GM19467 (cell line): ENCODE results near the gene ARL3.
"Not testable (repeated sequence)": the region's sequence is repeated elsewhere in the genome, so short reads cannot be mapped to it uniquely, and the experiment has no call there.

Source experiments
- ATAC-seq: cut with Tn5 transposase; IDR thresholded peaks from one replicate; pipeline ENCODE4 v1.9.1; 2021; ENCODE audit warnings: mild to moderate bottlenecking, moderate library complexity; ENCODE audit not compliant: unreplicated experiment

Gene ARL3

DNA sequence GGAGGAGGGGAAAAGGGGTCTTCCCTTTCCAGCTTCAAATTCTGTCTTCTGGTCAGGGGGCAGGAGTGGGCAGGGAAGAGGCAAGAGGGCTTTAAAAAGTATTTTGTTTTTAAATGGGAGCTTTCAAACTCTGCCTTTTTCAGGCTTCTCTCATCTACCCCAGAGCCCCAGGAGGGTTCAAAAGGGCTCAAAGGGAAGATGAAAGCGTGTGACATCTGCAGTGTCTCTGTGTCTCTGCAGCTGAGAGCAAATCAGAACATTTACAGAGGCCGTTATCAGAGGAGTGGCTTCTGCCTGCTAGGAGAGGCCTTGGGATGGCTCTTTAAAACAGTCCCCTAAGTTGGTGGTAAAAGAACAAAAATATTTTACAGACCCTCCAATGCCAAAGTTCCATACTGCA, 39.6 kb downstream of the ARL3 start:
- no peak for ATAC-seq

- no peak for ATAC-seq
Observed at GRCh38 chr10:102673819-102674511, 40.2 kb downstream of the ARL3 start.

DNA sequence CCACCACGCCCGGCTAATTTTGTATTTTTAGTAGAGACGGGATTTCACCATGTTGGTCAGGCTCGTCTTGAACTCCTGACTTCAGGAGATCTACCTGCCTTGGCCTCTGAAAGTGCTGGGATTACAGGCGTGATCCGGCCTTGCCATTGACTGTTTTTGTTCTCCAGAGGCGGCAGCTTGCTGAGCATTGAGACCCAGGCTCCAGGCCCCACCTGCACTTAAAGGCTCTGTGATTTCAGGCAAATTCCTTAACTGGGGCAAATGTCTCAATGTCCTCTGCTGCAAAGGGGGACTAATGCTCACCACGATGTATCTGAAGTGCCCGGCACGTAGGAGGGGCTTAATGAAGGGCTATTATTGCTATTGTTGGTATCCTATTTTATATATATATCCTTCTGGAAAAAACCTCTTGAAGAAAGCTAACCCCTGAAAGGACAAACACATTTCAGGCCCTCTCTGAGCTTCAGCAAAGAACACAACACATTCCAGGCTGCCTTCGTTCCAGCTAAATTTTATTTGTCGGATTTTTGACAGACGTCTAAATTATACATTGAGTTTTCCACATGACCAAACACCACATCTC, 40.9 kb downstream of the ARL3 start:
- ATAC-seq = no peak

- no peak for ATAC-seq
Observed at GRCh38 chr10:102670871-102671434, 43.2 kb downstream of the ARL3 start.

- ATAC-seq = no peak
Observed at GRCh38 chr10:102670065-102670670, 44.0 kb downstream of the ARL3 start.

- no peak for ATAC-seq
Observed at GRCh38 chr10:102669206-102670064, 44.8 kb downstream of the ARL3 start.

DNA sequence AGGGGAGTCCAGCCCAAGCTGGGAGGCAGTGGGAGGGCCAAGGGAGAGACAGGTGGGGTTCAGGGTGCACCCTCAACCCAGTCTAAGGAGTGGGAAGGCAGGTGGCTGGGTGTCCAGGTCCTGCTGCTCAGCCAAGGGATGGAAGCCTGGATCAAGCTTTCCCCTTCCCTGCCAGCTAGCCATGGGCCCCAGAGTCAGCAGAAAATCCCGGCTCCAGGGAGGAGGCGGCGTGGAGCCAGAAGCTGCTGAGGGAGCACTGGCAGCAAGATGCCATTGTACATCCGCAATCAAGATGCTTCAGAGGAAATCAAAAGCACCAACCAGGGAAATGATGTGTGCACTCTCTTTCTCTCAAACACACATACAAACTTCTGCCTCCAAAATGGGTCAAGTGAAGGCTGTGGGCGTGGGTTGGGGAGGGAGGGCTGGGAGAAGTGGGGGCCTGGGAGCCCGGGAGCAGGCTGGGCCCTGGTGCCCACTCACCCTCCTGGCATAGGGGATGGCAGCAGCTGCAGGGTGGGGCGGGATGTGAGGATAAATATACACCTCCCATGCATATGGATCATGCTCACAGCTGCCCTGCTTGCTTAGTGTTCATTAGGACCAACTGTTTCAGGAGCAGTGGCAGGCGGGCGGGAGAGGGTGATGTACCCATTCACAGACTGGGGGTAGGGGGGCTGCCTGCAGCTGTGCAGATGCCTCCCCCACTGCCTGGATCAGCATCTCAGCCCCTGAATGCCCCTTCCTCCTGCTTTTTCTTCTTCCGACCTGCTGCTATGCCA, 45.7 kb downstream of the ARL3 start:
- ATAC-seq = no peak

DNA sequence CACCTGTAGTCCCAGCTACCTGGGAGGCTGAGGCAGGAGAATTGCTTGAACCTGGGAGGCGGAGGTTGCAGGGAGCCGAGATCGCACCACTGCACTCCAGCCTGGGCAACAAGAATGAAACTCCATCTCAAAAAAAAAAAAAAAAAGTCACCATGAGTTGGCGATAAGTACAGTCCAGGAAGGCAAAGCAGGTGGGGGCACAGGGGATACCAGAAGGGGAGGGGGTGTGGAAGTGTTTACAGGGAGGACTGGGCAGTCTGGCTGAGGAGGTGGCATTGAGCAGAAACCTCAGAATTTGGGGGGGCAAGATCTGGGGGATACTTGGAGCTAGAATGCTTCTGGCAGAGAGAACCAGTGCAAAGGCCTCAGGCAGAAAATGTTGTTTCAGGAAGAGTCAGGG, 46.8 kb downstream of the ARL3 start:
- ATAC-seq = not testable (repeated sequence)

GRCh38 chr10:102665904-102666509, 48.2 kb downstream of the ARL3 start:
- no peak for ATAC-seq

DNA sequence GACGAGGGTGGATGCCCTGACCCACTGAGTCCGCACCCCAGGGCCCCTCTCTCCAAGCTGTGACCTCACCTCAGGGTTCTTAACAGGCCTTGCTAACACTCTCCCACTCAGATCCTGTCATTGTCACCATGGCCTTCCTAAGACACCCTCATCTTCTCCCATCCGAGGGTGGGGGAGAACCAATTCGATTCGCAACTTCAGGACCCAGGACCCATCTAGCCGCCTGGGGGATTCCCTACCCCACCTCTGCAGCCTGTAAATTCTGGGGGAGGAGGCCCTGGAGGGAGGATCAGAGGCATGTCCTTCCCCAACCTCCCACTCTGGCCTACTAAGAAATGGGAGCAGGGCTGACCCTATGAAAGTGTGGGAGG, 52.6 kb downstream of the ARL3 start:
- ATAC-seq = no peak

DNA sequence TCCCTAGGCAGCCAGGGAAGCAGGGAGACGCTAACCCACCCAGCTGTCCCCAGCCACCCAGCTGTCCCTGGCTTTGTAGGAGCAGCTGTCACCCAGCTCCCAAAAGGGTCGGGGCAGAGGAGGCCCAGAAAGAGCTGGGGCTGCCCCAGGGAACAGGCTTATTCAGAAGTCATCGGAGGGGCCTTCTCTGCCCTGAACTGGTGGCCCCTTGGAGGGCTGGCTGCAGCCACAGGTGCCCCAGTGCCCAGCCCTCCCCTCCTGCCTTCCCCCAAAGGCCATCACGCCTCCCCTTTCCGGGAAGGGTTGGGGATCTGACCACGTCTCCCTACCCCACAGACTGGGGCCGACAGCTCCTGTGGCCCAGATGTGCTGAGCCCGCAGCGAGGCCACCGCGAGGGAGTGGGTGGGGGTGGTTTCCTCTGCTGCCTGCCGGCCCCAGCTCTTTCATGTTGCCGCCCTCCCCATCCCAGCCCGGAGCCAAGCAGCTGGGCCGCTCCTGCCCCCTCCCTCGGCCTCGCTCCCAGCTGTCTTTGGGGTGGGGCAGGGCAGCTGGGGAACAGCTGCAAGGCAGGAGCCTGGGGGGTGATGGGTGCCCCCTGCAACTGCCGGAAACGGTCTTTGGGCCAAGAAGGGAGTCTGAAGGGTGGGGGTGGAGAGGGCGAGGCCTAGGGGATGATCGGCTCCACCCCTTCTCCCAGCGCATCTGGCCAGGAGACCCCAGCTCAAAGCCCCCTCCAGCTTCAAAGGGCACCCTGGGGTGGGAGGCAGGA, 53.1 kb downstream of the ARL3 start:
- ATAC-seq = peak; percentile 78

- no peak for ATAC-seq
Observed at GRCh38 chr10:102658802-102659201, 55.4 kb downstream of the ARL3 start.

- ATAC-seq = no peak
Observed at GRCh38 chr10:102657984-102658724, 56.0 kb downstream of the ARL3 start.

GRCh38 chr10:102657451-102657850, 56.7 kb downstream of the ARL3 start:
- no peak for ATAC-seq

DNA sequence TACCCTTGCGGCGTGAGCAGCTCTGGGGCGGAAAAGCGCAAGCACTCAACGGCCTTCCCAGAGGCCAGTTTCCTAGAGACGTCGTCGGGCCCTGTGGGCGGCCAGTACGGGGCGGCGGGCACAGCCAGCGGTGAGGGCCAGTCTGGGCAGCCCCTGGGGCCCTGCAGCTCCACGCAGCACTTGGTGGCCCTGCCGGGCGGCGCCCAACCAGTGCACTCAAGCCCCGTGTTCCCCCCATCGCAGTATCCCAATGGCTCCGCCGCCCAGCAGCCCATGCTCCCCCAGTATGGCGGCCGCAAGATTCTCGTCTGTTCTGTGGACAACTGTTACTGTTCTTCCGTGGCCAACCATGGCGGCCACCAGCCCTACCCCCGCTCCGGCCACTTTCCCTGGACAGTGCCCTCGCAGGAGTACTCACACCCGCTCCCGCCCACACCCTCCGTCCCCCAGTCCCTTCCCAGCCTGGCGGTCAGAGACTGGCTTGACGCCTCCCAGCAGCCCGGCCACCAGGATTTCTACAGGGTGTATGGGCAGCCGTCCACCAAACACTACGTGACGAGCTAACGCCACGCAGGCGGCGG, 57.3 kb downstream of the ARL3 start:
- ATAC-seq = no peak

DNA sequence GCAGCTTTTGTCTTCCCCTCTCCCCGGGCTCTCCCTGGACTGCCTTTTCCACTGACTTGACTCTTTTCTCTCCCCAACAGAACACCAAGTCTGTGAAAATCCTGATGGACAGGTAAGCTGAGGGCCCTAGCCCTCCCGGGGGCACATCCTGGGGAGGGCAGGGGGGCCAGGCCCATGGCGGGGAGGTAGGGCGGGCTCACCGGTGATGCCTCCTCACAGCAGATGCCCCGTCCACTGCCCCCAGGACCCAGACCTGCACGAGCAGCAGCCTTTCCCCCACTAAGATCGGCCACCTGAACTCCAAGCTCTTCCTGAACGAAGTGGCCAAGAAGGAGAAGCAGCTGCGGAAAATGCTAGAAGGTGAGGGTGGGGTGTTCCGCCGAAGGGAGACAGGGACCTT, 58.2 kb downstream of the ARL3 start:
- ATAC-seq = no peak

- ATAC-seq = no peak
Observed at GRCh38 chr10:102654969-102655368, 59.2 kb downstream of the ARL3 start.

- ATAC-seq = no peak
Observed at GRCh38 chr10:102654566-102654965, 59.6 kb downstream of the ARL3 start.
